ENCODE data around the gene AOAH.

Gene AOAH

DNA sequence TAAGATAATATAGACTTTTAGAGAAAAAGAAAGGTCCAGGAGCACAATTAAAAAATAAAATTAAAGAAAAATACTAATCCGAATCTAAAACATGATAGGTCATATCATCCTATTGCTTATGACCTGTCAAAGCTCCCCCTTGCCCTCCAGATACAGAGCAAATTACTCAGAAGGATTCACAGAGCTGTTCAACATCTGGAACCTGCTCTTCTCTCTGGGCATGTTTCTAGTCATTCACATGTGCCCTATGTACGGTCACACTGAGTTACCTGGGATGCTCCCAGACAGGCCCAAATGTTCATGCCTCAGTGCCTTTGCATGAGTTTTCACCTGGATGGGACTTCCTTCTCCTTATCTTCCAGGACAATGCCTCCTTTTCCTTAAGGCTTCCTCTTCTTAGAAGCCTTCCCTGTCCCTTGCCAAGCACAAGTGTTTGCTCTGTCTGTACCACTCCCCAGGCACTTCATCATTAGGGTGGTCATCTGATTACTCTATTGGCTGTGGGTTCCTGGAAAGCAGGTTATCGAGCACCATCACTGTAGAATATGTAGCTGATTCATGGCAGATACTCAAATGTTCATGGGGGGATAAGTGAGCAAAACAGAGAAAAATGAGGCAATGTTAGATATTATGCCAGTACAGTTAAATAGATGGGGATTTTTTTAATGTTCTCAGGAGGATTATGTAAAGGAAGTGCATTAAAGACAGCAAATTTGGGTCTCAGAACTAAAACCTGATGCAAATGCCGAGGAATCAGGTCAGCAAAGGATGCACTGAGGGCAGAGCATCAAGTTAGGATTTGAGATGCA lies 12.0 kb upstream of the AOAH start:
- no peak overlapping the region for H3K27ac ChIP-seq (ENCODE audit: low read length)

DNA sequence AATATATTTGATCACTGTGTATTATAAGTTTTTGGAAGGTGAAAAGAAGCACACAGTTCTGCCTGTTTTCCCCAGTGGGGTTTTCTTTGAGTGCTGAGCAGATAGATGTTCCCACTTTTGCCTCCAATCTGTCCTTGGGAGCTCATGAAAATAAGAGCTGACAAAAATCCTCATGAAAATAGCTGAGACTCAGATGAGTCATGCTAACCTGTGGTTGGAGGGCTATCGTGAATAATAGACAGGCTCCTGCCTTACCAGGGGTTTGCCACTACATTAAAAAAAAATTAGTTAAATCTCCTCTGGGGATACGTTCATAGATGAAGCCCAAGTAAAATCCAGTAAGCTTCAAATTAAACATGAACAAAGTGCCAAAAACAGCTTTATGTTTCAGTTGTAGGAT lies 10.9 kb upstream of the AOAH start:
- Histone ChIP-seq H3K9me3 (ENCODE audit: control insufficient read depth in 2 of 2, low read length in 2 of 2) (no peaks in the 10 kb centered on the region), H3K36me3 (ENCODE audit: control insufficient read depth in 2 of 2, insufficient read depth in 2 of 2, low read length in 2 of 2) (no peaks in the 10 kb centered on the region), H3K27me3 (ENCODE audit: control insufficient read depth in 1 of 2, insufficient read depth in 2 of 2, low read length in 2 of 2) (no peaks in the 10 kb centered on the region), H3K4me1 (ENCODE audit: control insufficient read depth, insufficient read depth, low read length) (no peaks in the 10 kb centered on the region), H3K27ac (ENCODE audit: low read length) (no peak overlapping the region), H3K4me3 (ENCODE audit: low read length in 2 of 2) (no peak overlapping the region), H3K9ac (ENCODE audit: low read length in 2 of 2) (no peak overlapping the region)

More for the DNA sequence above, 12.0 kb upstream of the AOAH start:
- Histone ChIP-seq H3K27me3 (ENCODE audit: control insufficient read depth in 1 of 2, insufficient read depth in 2 of 2, low read length in 2 of 2) (no peaks in the 10 kb centered on the region), H3K36me3 (ENCODE audit: control insufficient read depth in 2 of 2, insufficient read depth in 2 of 2, low read length in 2 of 2) (no peaks in the 10 kb centered on the region), H3K4me3 (ENCODE audit: low read length in 2 of 2) (no peak overlapping the region), H3K9ac (ENCODE audit: low read length in 2 of 2) (no peak overlapping the region), H3K9me3 (ENCODE audit: control insufficient read depth in 2 of 2, low read length in 2 of 2) (no peaks in the 10 kb centered on the region), H3K4me1 (ENCODE audit: control insufficient read depth, insufficient read depth, low read length) (no peaks in the 10 kb centered on the region)

DNA sequence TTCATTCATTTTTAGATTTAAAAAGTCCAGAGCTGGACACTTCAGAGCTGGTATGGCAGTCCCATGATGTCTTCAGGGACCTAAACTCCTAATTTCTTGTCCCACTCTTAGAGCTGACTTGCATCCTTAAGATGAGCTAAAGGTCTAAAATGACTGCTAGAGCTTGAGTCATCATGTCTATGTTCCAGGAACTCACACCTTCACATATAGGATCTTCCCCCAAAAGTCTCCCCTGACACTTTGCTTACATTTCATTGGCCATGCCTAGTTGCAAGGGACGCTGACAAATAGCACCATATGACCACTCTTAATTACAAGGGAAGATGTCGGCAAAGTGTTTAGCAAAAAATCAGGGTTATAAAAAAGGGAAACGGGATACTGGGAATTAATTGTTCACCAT lies 10.4 kb upstream of the AOAH start:
- Histone ChIP-seq H3K4me3 (ENCODE audit: low read length in 2 of 2) (no peak overlapping the region), H3K36me3 (ENCODE audit: control insufficient read depth in 2 of 2, insufficient read depth in 2 of 2, low read length in 2 of 2) (no peaks in the 10 kb centered on the region), H3K9ac (ENCODE audit: low read length in 2 of 2) (no peak overlapping the region), H3K27ac (ENCODE audit: low read length) (no peak overlapping the region), H3K9me3 (ENCODE audit: control insufficient read depth in 2 of 2, low read length in 2 of 2) (no peaks in the 10 kb centered on the region), H3K27me3 (ENCODE audit: control insufficient read depth in 1 of 2, insufficient read depth in 2 of 2, low read length in 2 of 2) (no peaks in the 10 kb centered on the region), H3K4me1 (ENCODE audit: control insufficient read depth, insufficient read depth, low read length) (no peaks in the 10 kb centered on the region)

DNA sequence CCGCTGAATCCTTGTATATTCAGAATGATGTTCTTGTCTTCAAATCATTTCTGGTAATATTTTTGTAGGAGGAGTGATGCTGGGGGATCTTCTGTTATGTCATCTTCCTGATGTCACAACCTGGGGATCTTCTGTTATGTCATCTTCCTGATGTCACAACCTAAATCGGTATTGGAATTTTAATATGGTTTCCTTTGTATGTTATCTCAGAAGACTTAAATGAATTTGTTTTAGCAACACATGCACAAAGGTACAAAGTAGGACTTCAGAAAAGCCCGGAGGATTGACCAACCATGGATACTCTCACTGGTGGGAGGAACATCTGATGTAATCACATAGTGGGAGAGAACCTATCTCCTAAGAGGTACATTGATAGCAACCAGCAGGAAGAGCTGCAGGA lies 9.1 kb upstream of the AOAH start:
- H3K27ac ChIP-seq (ENCODE audit: low read length), result no peak overlapping the region
- no peaks in the 10 kb centered on the region for H3K9me3 ChIP-seq (ENCODE audit: control insufficient read depth in 2 of 2, low read length in 2 of 2)
- H3K27me3 ChIP-seq (ENCODE audit: control insufficient read depth in 1 of 2, insufficient read depth in 2 of 2, low read length in 2 of 2), result no peaks in the 10 kb centered on the region
- H3K4me1 ChIP-seq (ENCODE audit: control insufficient read depth, insufficient read depth, low read length), result no peaks in the 10 kb centered on the region
- H3K9ac ChIP-seq (ENCODE audit: low read length in 2 of 2), result no peak overlapping the region
- no peaks in the 10 kb centered on the region for H3K36me3 ChIP-seq (ENCODE audit: control insufficient read depth in 2 of 2, insufficient read depth in 2 of 2, low read length in 2 of 2)
- H3K4me3 ChIP-seq (ENCODE audit: low read length in 2 of 2), result no peak overlapping the region

DNA sequence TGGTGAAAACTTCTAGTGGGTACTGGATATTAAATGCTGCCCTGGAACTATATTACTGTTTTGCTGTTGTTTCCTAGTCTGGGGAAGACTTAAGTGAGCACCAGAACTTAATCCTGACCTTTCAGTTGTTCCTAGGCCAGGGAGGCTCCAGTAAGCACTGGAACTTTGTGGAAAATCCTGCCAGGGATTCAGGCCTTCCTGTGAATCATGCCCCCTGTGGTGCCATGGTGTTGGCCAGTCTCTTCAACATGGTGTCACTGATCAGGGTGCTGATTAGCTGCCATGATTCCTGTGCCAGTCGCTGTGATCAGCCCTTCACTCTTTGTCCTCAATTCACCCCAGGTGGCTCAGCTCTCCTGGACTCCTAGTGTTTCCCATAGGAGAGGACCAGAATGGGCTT lies 8.5 kb upstream of the AOAH start:
- H3K27me3 ChIP-seq (ENCODE audit: control insufficient read depth in 1 of 2, insufficient read depth in 2 of 2, low read length in 2 of 2), result no peaks in the 10 kb centered on the region
- H3K4me3 ChIP-seq (ENCODE audit: low read length in 2 of 2), result no peak overlapping the region
- no peaks in the 10 kb centered on the region for H3K9me3 ChIP-seq (ENCODE audit: control insufficient read depth in 2 of 2, low read length in 2 of 2)
- H3K36me3 ChIP-seq (ENCODE audit: control insufficient read depth in 2 of 2, insufficient read depth in 2 of 2, low read length in 2 of 2), result no peaks in the 10 kb centered on the region
- H3K4me1 ChIP-seq (ENCODE audit: control insufficient read depth, insufficient read depth, low read length), result no peaks in the 10 kb centered on the region
- H3K27ac ChIP-seq (ENCODE audit: low read length), result no peak overlapping the region
- H3K9ac ChIP-seq (ENCODE audit: low read length in 2 of 2), result no peak overlapping the region

DNA sequence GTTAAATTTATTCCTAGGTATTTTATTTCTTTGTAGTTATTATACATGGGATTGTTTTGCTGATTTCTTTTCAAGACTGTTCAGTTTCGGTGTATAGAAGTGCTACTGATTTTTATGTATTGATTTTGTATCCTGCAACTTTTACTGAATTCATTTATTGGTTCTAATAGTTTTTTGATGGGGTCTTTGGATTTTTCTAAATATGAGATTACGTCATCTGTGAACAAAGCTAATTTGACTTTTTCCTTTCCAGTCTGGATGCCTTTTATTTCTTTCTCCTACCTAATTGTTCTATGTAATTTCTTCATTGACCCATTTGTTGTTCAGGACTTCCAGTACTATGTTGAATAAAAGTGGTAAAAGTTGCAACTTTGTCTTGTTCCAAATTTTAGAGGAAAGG lies 5.8 kb upstream of the AOAH start:
- Histone ChIP-seq H3K36me3 (ENCODE audit: control insufficient read depth in 2 of 2, insufficient read depth in 2 of 2, low read length in 2 of 2) (no peaks in the 10 kb centered on the region), H3K27ac (ENCODE audit: low read length) (no peak overlapping the region), H3K4me3 (ENCODE audit: low read length in 2 of 2) (no peak overlapping the region), H3K9ac (ENCODE audit: low read length in 2 of 2) (no peak overlapping the region), H3K27me3 (ENCODE audit: control insufficient read depth in 1 of 2, insufficient read depth in 2 of 2, low read length in 2 of 2) (no peaks in the 10 kb centered on the region), H3K9me3 (ENCODE audit: control insufficient read depth in 2 of 2, low read length in 2 of 2) (no peaks in the 10 kb centered on the region), H3K4me1 (ENCODE audit: control insufficient read depth, insufficient read depth, low read length) (no peaks in the 10 kb centered on the region)

DNA sequence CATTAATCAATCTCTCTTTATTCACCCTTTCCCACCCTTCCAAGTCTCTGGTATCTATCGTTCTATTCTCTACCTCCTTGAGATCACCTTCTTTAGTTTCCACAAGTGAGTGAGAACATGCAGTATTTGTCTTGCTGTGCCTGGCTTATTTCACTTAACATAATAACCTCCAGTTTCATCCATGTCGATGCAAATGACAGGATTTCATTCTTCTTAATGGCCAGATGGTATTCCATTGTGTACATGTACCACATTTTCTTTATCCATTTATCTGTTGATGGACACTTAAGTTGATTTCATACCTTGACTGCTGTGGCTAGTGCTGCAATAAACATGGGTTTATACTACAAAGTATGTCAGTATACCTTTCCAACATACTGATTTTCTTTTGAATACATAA lies 3.8 kb upstream of the AOAH start:
- no peaks in the 10 kb centered on the region for H3K4me1 ChIP-seq (ENCODE audit: control insufficient read depth, insufficient read depth, low read length)

DNA sequence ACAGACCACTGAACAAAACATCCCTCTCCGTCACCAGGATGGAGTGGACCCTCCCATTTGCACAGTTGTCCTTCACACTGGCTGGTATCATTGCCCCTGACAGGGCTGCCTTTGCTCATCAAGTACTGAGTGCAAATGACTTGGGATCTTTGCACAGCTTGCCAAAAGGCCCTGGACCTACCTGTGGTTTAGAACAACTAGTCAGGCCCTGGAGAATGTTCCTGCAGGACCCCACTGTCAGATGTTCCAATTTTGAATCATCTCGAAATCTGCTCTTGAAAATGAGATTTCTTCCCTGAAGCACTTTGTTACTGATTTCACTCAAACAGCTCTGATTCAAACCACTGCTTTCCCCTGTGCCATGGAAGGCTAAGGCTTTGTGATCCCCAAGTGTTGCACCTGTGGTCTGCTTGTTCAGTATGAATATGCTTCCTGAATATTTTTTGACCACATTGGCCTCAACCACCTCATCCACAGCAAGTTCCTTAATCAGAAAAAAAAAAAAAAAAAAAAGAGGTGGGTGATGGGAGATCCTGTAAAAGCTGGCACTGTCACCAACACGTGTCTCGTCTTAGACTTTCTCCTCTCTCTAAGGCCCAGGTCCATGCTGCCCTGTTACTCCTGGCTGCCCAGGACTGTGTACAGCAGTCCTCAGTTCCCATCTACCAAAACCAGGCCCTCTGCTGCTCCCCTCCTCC lies 2.7 kb upstream of the AOAH start:
- no peak overlapping the region for H3K9ac ChIP-seq (ENCODE audit: low read length in 2 of 2)

More for the DNA sequence above, 3.8 kb upstream of the AOAH start:
- no peaks in the 10 kb centered on the region for H3K36me3 ChIP-seq (ENCODE audit: control insufficient read depth in 2 of 2, insufficient read depth in 2 of 2, low read length in 2 of 2)
- no peak overlapping the region for H3K9ac ChIP-seq (ENCODE audit: low read length in 2 of 2)
- H3K4me3 ChIP-seq (ENCODE audit: low read length in 2 of 2), result no peak overlapping the region
- no peak overlapping the region for H3K27ac ChIP-seq (ENCODE audit: low read length)
- no peaks in the 10 kb centered on the region for H3K27me3 ChIP-seq (ENCODE audit: control insufficient read depth in 1 of 2, insufficient read depth in 2 of 2, low read length in 2 of 2)
- no peaks in the 10 kb centered on the region for H3K9me3 ChIP-seq (ENCODE audit: control insufficient read depth in 2 of 2, low read length in 2 of 2)

DNA sequence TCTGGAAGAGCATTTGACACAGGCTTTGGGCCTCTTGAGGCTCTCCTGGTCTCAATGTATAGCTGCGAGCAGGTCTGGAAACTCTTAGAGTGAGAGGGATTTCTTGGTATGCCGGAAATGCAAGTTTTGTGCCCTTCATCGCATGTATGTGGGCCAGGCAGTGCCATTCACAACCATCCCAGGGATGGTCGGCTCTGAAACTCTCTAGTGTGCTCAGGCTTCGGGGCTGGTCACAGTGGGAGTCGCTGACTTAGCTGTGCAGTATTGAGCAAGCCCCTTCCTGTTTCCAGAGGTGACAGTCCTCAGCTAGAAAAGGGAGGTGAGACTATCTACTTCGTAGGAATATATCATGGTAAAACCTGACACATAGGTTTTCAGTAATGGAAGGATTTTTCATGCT lies 2.0 kb upstream of the AOAH start:
- no peak overlapping the region for H3K4me3 ChIP-seq (ENCODE audit: low read length in 2 of 2)

More for the DNA sequence above, 2.7 kb upstream of the AOAH start:
- no peaks in the 10 kb centered on the region for H3K27me3 ChIP-seq (ENCODE audit: control insufficient read depth in 1 of 2, insufficient read depth in 2 of 2, low read length in 2 of 2)
- no peak overlapping the region for H3K4me3 ChIP-seq (ENCODE audit: low read length in 2 of 2)
- H3K9me3 ChIP-seq (ENCODE audit: control insufficient read depth in 2 of 2, low read length in 2 of 2), result no peaks in the 10 kb centered on the region
- H3K4me1 ChIP-seq (ENCODE audit: control insufficient read depth, insufficient read depth, low read length), result no peaks in the 10 kb centered on the region
- no peaks in the 10 kb centered on the region for H3K36me3 ChIP-seq (ENCODE audit: control insufficient read depth in 2 of 2, insufficient read depth in 2 of 2, low read length in 2 of 2)
- H3K27ac ChIP-seq (ENCODE audit: low read length), result no peak overlapping the region

DNA sequence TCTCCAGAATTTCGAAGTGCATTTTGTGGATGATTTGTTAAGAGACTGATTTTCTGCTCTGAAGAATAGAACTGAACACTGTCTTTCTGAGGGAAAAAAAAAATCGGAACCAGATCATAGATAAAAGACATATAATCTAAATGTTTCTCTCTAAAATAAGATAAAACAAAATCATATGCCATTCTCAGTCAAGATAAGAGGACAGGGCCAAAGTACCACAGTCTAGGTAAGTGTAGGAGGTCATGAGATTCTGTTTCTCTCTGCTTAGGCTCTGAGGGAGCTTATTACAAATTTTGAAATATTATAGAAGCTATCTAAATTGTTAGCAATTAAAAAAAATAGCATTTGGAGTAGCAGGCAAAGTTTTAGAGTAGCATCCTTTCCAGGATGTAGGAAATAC lies 702 bp upstream of the AOAH start:
- Histone ChIP-seq H3K27ac (ENCODE audit: low read length) (no peak overlapping the region), H3K36me3 (ENCODE audit: control insufficient read depth in 2 of 2, insufficient read depth in 2 of 2, low read length in 2 of 2) (no peaks in the 10 kb centered on the region), H3K27me3 (ENCODE audit: control insufficient read depth in 1 of 2, insufficient read depth in 2 of 2, low read length in 2 of 2) (no peaks in the 10 kb centered on the region), H3K9ac (ENCODE audit: low read length in 2 of 2) (no peak overlapping the region), H3K9me3 (ENCODE audit: control insufficient read depth in 2 of 2, low read length in 2 of 2) (no peaks in the 10 kb centered on the region), H3K4me1 (ENCODE audit: control insufficient read depth, insufficient read depth, low read length) (no peaks in the 10 kb centered on the region), H3K4me3 (ENCODE audit: low read length in 2 of 2) (no peak overlapping the region)

More for the DNA sequence above, 2.0 kb upstream of the AOAH start:
- Histone ChIP-seq H3K9ac (ENCODE audit: low read length in 2 of 2) (no peak overlapping the region), H3K9me3 (ENCODE audit: control insufficient read depth in 2 of 2, low read length in 2 of 2) (no peaks in the 10 kb centered on the region), H3K27me3 (ENCODE audit: control insufficient read depth in 1 of 2, insufficient read depth in 2 of 2, low read length in 2 of 2) (no peaks in the 10 kb centered on the region), H3K4me1 (ENCODE audit: control insufficient read depth, insufficient read depth, low read length) (no peaks in the 10 kb centered on the region), H3K27ac (ENCODE audit: low read length) (no peak overlapping the region), H3K36me3 (ENCODE audit: control insufficient read depth in 2 of 2, insufficient read depth in 2 of 2, low read length in 2 of 2) (no peaks in the 10 kb centered on the region)

DNA sequence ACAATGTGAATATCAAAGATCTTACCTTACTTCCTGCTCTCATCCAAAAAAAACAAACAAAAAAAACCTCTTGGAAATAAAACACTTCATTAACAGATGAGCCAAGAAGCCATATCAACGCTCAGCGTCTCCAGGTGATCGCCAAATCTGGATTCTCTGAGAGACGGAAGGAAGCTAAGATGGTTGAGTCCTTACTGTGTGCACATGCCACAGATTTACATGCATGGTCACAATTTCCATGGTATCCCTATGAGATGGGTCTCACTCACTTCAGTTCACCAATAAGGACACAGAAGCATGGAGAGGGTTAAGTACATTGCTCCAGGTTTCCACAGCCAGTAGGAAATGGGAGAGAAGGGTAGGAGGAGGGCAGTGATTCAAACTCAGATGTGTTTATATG lies 1.0 kb downstream of the AOAH start:
- Histone ChIP-seq H3K27me3 (ENCODE audit: control insufficient read depth in 1 of 2, insufficient read depth in 2 of 2, low read length in 2 of 2) (no peaks in the 10 kb centered on the region), H3K4me3 (ENCODE audit: low read length in 2 of 2) (no peak overlapping the region), H3K4me1 (ENCODE audit: control insufficient read depth, insufficient read depth, low read length) (no peaks in the 10 kb centered on the region), H3K9me3 (ENCODE audit: control insufficient read depth in 2 of 2, low read length in 2 of 2) (no peaks in the 10 kb centered on the region), H3K27ac (ENCODE audit: low read length) (no peak overlapping the region), H3K36me3 (ENCODE audit: control insufficient read depth in 2 of 2, insufficient read depth in 2 of 2, low read length in 2 of 2) (no peaks in the 10 kb centered on the region), H3K9ac (ENCODE audit: low read length in 2 of 2) (no peak overlapping the region)
